Skin epidermis (tissue), 12 donors: ENCODE data around the gene CLCN1.
A peak's percentile ranks its signal among the peaks of the same experiment; 100 is the strongest.

Experiments used
- H3K27ac ChIP-seq, 21 experiments: fragments of 200-600 bp; sonication (generic) in 11 of 21; one replicate each; pipeline ENCODE4 v1.5.0; 2020; ENCODE audit warnings: mild to moderate bottlenecking in 3 of 21, inconsistent platforms in 2 of 21, moderate library complexity in 2 of 21
- H3K4me3 ChIP-seq, 7 experiments: fragments of 200-600 bp; sonication (generic) in 2 of 7; one replicate each; pipeline ENCODE4 v1.5.0; 2020; ENCODE audit warnings: inconsistent platforms in 2 of 7, mild to moderate bottlenecking in 2 of 7, moderate library complexity in 1 of 7

Gene CLCN1

GRCh38 chr7:143315776-143316175 lies at the start of gene CLCN1:
CLCN1 (plus strand) TSS chr7:143316111; CDS start chr7:143316213, 102 bp downstream.
- H3K4me3 ChIP-seq, result no peak within 1 kb of the TSS
- H3K27ac ChIP-seq, result no peak within 1 kb of the TSS

- H3K27ac ChIP-seq, result no peak overlapping the region
- H3K4me3 ChIP-seq, result no peak overlapping the region
Measured at GRCh38 chr7:143269251-143269650, 46.7 kb upstream of the CLCN1 start.

GRCh38 chr7:143271240-143271639 lies 44.7 kb upstream of the CLCN1 start:
- no peak overlapping the region for H3K27ac ChIP-seq
- no peak overlapping the region for H3K4me3 ChIP-seq

GRCh38 chr7:143272871-143273270 lies 43.0 kb upstream of the CLCN1 start:
- no peak overlapping the region for H3K27ac ChIP-seq
- H3K4me3 ChIP-seq, result no peak overlapping the region

- Histone ChIP-seq H3K4me3 (no peak overlapping the region), H3K27ac (peak overlapping the region in 18 of 21 experiments; percentile 7 to 86 (median 64))
Measured at GRCh38 chr7:143279186-143280098, 36.5 kb upstream of the CLCN1 start.

- no peak overlapping the region for H3K4me3 ChIP-seq
- peak overlapping the region in 16 of 21 experiments; percentile 7 to 86 (median 67) for H3K27ac ChIP-seq
Measured at GRCh38 chr7:143280160-143280559, 35.8 kb upstream of the CLCN1 start.

GRCh38 chr7:143280566-143280965 lies 35.3 kb upstream of the CLCN1 start:
- H3K27ac ChIP-seq, result peak overlapping the region in 9 of 21 experiments; percentile 53 to 86 (median 71)

GRCh38 chr7:143281529-143281928 lies 34.4 kb upstream of the CLCN1 start:
- Histone ChIP-seq H3K27ac (no peak overlapping the region), H3K4me3 (no peak overlapping the region)

More at GRCh38 chr7:143280566-143280965, 35.3 kb upstream of the CLCN1 start:
- H3K4me3 ChIP-seq, result no peak overlapping the region

- no peak overlapping the region for H3K4me3 ChIP-seq
- H3K27ac ChIP-seq, result no peak overlapping the region
Measured at GRCh38 chr7:143282124-143282523, 33.8 kb upstream of the CLCN1 start.

GRCh38 chr7:143283381-143283780 lies 32.5 kb upstream of the CLCN1 start:
- Histone ChIP-seq H3K27ac (peak overlapping the region in 2 of 21 experiments; percentile 35 to 43), H3K4me3 (no peak overlapping the region)

- peak within 1 kb of the TSS in 7 of 21 experiments; percentile 8 to 61 (median 52) for H3K27ac ChIP-seq
- peak within 1 kb of the TSS in 1 of 7 experiments; percentile 13 for H3K4me3 ChIP-seq
Measured at GRCh38 chr7:143284591-143285469, 31.1 kb upstream of the CLCN1 start, which contains the start of gene TMEM139. TMEM139 (plus strand) TSS chr7:143284958; CDS start chr7:143285958, 1,000 bp downstream.

- no peak overlapping the region for H3K4me3 ChIP-seq
- H3K27ac ChIP-seq, result peak overlapping the region in 3 of 21 experiments; percentile 25 to 60 (median 52)
Measured at GRCh38 chr7:143285470-143285778, 30.5 kb upstream of the CLCN1 start.

- H3K27ac ChIP-seq, result peak overlapping the region in 5 of 21 experiments; percentile 25 to 61 (median 52)
Measured at GRCh38 chr7:143285806-143286521, 29.9 kb upstream of the CLCN1 start.

GRCh38 chr7:143286522-143286890 lies 29.4 kb upstream of the CLCN1 start:
- no peak overlapping the region for H3K4me3 ChIP-seq
- peak overlapping the region in 3 of 21 experiments; percentile 27 to 61 (median 52) for H3K27ac ChIP-seq

More at GRCh38 chr7:143285806-143286521, 29.9 kb upstream of the CLCN1 start:
- H3K4me3 ChIP-seq, result no peak overlapping the region

GRCh38 chr7:143287339-143287934 lies 28.5 kb upstream of the CLCN1 start:
- H3K4me3 ChIP-seq, result peak overlapping the region; percentile 76 to 97 (median 95)
- peak overlapping the region in 18 of 21 experiments; percentile 19 to 99 (median 74) for H3K27ac ChIP-seq

GRCh38 chr7:143287935-143288826 lies 27.7 kb upstream of the CLCN1 start, which contains the start of gene CASP2:
CASP2 (plus strand) TSS chr7:143288351; CDS start chr7:143288456, 105 bp downstream.
- Histone ChIP-seq H3K4me3 (peak within 1 kb of the TSS; percentile 76 to 97 (median 95)), H3K27ac (peak within 1 kb of the TSS; percentile 79 to 99 (median 94))

GRCh38 chr7:143288836-143289235 lies 27.1 kb upstream of the CLCN1 start:
- H3K4me3 ChIP-seq, result peak overlapping the region; percentile 76 to 97 (median 95)
- peak overlapping the region; percentile 79 to 99 (median 94) for H3K27ac ChIP-seq

- peak overlapping the region in 13 of 21 experiments; percentile 90 to 99 (median 95) for H3K27ac ChIP-seq
- peak overlapping the region; percentile 76 to 97 (median 95) for H3K4me3 ChIP-seq
Measured at GRCh38 chr7:143289421-143289820, 26.5 kb upstream of the CLCN1 start.
